T-helper 22 cell (primary cell): ENCODE data around the gene P2RX4.
"Not testable (repeated sequence)": the region's sequence is repeated elsewhere in the genome, so short reads cannot be mapped to it uniquely, and the experiment has no call there.

Experiments
- DNase-seq: peaks from one replicate; pipeline ENCODE4 v3.0.0-alpha.2; 2020; ENCODE audit warnings: low read depth

The P2RX4 gene

GRCh38 chr12:121209624-121210572 lies at the start of gene P2RX4:
TSS of gene P2RX4 (plus strand) at chr12:121210129. CDS start at chr12:121210165, 36 bp downstream.
- peak; percentile 84 for DNase-seq

DNA sequence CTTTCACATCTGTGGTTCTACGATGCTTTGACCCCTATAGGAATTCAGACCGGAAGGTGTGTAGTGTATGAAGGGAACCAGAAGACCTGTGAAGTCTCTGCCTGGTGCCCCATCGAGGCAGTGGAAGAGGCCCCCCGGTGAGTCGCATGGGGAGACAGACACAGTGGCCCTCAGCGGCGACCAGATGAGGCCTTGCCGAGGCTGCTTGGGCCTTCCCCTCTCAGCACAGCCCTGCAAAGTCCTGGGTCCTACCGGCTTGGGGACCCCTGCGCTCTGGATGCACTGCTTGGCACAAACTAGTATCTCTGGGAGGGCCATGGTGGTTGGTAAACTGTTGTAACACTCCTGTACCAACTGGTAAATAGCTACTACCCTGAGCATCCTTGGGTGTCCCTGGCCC lies 47.5 kb upstream of the P2RX4 start:
- DNase-seq: no peak

GRCh38 chr12:121162985-121163384 lies 46.9 kb upstream of the P2RX4 start:
- DNase-seq: no peak

GRCh38 chr12:121164839-121165238 lies 45.1 kb upstream of the P2RX4 start:
- not testable (repeated sequence) for DNase-seq

- DNase-seq: no peak
Measured at GRCh38 chr12:121165316-121165715, 44.6 kb upstream of the P2RX4 start.

GRCh38 chr12:121166356-121166755 lies 43.6 kb upstream of the P2RX4 start:
- DNase-seq: no peak

GRCh38 chr12:121167232-121167820 lies 42.6 kb upstream of the P2RX4 start:
- no peak for DNase-seq

- no peak for DNase-seq
Measured at GRCh38 chr12:121167951-121168350, 42.0 kb upstream of the P2RX4 start.

DNA sequence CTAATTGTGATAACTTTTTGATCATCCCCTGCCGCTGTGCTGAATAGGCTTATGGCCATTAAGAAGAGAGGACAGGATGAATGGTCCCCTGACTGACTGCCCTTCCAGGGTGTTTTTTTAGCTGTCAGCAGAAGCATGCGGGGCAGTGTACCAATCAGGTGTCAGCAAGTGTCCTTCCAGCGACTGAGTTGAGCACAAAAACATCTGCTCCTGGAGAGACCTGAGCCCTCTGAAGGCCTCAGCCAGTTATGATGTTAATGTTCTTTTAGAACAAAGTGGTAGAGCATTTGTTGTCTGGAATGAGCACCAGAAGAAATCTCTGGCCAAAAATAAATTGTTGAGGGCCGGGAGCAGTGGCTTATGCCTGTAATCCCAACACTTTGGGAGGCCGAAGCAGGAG lies 39.8 kb upstream of the P2RX4 start:
- no peak for DNase-seq

DNA sequence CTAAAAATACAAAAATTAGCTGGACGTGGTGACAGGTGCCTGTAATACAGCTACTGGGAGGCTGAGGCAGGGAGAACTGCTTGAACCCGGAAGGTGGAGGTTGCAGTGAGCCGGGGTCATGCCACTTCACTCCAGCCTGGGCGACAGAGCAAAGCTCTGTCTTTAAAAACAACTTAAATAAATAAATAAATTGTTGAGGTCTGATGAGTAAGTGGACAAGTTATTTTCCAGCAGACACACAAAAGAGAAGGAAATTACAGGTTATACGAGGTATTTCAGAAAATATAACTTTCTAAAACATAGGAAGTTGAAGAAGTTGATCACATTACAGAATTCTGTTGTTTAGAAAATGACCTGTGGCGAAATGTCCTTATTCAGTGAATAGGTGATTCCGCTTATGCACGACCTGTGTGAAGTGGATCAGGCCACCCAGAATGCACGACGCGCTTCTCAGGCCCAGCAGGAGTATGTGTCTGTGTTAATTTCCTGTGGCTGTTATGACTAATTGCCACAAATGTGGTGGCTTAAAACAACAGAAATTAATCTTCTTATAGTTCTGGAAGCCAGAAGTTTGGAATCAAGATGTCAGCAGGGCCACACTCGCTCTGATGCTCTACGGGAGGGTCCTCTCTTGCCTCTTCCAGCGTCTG lies 39.2 kb upstream of the P2RX4 start:
- DNase-seq: no peak

GRCh38 chr12:121172145-121172544 lies 37.8 kb upstream of the P2RX4 start:
- DNase-seq: no peak

DNA sequence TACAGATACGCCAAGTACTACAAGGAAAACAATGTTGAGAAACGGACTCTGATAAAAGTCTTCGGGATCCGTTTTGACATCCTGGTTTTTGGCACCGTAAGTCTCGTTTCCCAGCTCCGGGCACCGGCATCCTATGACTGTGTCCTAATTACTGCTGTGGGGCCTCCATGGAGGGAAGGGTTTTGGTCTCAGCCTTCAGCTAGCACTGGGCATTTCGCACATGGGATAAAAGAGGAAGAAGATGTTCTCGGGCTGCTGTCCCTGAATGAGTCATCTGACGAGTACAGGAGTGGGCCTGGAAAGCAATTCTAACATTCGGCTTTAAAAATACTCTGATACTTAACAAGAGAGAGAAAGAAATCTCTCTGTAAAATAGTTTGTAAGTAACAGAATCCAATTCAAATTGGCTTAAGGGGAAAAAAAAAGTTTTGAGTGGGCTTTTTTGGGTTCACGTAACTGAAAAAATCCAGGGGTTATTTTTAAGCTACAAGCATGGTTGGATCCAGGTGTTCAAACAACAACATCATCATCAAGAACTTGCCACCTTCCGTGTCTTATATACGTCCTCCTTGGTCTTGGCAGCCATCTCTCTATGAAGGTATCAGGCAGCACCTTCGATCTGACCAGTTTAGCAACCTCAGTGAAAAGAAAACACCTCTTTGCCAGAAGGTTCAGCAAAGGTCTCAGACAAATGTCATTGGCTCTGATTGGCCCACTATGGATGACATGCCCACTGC lies 34.4 kb upstream of the P2RX4 start:
- DNase-seq: no peak

DNA sequence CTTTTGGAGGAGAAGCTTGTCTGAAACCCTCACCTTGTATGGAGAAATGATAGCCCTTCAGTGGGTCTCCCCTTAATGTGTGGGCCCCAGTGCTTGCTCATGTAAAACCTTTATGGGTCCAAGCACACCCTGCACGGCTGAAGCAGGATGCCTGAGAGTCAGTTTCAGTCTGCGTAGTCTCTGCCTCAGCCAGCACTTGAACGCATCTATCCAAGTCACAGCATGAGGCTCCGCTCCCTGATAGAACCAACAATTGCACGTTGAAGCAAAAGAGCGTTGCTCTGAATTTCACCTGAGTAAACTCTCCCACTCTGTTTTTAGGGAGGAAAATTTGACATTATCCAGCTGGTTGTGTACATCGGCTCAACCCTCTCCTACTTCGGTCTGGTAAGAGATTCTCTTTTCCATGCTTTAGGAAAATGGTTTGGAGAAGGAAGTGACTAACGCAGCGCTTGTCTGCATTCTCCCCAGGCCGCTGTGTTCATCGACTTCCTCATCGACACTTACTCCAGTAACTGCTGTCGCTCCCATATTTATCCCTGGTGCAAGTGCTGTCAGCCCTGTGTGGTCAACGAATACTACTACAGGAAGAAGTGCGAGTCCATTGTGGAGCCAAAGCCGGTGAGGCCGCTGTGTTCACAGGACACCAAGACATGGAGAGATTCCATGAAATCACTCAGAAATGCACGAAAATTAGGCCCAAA lies 33.0 kb upstream of the P2RX4 start:
- DNase-seq: no peak

DNA sequence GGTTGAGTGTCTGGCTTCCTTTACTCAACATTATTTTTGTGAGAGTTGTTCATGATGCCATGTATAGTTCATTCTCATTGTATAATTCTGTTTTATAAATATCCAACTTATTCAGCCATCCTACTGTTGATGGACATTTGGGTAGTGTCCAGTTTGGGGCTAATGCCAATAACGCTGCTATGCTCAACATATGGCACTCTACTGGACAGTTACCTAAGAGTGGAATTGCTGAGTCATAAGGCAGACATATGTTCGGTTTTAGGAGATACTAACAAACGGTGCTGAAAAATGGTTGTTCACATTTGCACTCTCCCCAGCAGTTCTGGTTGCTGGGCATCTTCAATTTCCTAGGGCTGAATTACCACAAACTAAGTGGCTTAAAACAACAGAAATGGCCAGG lies 28.7 kb upstream of the P2RX4 start:
- DNase-seq: no peak

GRCh38 chr12:121182222-121182893 lies 27.6 kb upstream of the P2RX4 start:
- no peak for DNase-seq

GRCh38 chr12:121184425-121184824 lies 25.5 kb upstream of the P2RX4 start:
- no peak for DNase-seq

- DNase-seq: no peak
Measured at GRCh38 chr12:121184984-121185889, 24.7 kb upstream of the P2RX4 start.

DNA sequence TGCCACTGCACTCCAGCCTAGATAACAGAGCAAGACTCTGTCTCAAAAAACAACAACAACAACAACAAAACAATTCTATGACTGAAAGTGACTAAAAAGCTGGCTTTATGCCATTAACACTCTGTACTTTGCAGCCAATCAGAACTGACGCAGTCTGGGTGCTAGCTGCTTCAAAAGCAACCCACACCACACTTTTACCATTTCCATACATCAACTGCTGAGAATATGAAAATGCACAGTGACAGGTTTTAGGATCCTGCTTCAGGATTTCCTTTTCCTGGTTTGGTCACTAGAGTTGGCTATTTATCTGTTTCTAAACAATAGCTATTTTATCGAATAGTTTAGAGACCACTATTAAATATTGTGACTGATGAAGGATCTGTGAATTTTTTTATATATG lies 23.1 kb upstream of the P2RX4 start:
- DNase-seq: no peak

DNA sequence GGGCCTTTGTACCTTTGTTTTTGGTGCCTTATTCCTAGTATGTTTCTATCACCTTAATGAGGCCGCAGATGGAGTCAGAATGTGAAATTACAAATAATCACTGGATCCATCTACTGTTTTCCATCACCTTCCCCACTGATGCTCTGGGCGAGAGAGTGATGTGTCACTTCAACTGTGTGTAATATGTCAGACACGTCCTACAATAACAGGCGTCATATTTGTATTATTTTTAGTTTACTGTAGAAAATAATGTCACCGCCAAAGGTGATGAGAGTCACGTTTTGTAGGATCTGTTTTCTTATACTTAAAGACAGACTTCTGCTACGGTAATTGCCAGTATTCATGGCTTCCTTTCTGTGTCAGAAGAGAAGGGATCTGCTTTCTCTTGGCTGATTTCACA lies 22.4 kb upstream of the P2RX4 start:
- DNase-seq: no peak

GRCh38 chr12:121188227-121188626 lies 21.7 kb upstream of the P2RX4 start:
- DNase-seq: no peak
